ENCODE data around the gene CNTN4. TPM values are rescaled to one million over a fixed set of nuclear protein-coding genes. Genes with fewer than 3 reads are reported as not detected.

The CNTN4 gene
- total and polyA plus RNA-seq, 2 experiments from 2014 or later, result 0.91 to 4.0 TPM

GRCh38 chr3:2623436-2623835 lies 524.8 kb downstream of the CNTN4 start (continued):
- TF ChIP-seq, protein P1, sequence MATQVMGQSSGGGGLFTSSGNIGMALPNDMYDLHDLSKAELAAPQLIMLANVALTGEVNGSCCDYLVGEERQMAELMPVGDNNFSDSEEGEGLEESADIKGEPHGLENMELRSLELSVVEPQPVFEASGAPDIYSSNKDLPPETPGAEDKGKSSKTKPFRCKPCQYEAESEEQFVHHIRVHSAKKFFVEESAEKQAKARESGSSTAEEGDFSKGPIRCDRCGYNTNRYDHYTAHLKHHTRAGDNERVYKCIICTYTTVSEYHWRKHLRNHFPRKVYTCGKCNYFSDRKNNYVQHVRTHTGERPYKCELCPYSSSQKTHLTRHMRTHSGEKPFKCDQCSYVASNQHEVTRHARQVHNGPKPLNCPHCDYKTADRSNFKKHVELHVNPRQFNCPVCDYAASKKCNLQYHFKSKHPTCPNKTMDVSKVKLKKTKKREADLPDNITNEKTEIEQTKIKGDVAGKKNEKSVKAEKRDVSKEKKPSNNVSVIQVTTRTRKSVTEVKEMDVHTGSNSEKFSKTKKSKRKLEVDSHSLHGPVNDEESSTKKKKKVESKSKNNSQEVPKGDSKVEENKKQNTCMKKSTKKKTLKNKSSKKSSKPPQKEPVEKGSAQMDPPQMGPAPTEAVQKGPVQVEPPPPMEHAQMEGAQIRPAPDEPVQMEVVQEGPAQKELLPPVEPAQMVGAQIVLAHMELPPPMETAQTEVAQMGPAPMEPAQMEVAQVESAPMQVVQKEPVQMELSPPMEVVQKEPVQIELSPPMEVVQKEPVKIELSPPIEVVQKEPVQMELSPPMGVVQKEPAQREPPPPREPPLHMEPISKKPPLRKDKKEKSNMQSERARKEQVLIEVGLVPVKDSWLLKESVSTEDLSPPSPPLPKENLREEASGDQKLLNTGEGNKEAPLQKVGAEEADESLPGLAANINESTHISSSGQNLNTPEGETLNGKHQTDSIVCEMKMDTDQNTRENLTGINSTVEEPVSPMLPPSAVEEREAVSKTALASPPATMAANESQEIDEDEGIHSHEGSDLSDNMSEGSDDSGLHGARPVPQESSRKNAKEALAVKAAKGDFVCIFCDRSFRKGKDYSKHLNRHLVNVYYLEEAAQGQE (IDR thresholded peaks at IDR 0.05; ENCODE audit: unreplicated experiment), result no peak
- no peak for TF ChIP-seq EZH2 (IDR thresholded peaks at IDR 0.05; ENCODE audit: low read depth, unreplicated experiment)
- TF ChIP-seq, protein P2, sequence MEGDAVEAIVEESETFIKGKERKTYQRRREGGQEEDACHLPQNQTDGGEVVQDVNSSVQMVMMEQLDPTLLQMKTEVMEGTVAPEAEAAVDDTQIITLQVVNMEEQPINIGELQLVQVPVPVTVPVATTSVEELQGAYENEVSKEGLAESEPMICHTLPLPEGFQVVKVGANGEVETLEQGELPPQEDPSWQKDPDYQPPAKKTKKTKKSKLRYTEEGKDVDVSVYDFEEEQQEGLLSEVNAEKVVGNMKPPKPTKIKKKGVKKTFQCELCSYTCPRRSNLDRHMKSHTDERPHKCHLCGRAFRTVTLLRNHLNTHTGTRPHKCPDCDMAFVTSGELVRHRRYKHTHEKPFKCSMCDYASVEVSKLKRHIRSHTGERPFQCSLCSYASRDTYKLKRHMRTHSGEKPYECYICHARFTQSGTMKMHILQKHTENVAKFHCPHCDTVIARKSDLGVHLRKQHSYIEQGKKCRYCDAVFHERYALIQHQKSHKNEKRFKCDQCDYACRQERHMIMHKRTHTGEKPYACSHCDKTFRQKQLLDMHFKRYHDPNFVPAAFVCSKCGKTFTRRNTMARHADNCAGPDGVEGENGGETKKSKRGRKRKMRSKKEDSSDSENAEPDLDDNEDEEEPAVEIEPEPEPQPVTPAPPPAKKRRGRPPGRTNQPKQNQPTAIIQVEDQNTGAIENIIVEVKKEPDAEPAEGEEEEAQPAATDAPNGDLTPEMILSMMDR (conservative IDR thresholded peaks at IDR 0.05; ENCODE audit: low read depth in 2 of 2), result no peak
- no peak for TF ChIP-seq NANOG (IDR thresholded peaks at IDR 0.05; ENCODE audit: borderline replicate concordance)
- no peak for TF ChIP-seq JUNB (IDR thresholded peaks at IDR 0.05; ENCODE audit: unreplicated experiment)
- no peak for TF ChIP-seq STAT1 (IDR thresholded peaks at IDR 0.05; ENCODE audit: unreplicated experiment)
- TF ChIP-seq POLR2AphosphoS5 (IDR thresholded peaks at IDR 0.05; ENCODE audit: low read depth), result no peak
- TF ChIP-seq CREB1 (CRISPR knock-in tag; IDR thresholded peaks at IDR 0.05; ENCODE audit: low read depth), result no peak

DNA sequence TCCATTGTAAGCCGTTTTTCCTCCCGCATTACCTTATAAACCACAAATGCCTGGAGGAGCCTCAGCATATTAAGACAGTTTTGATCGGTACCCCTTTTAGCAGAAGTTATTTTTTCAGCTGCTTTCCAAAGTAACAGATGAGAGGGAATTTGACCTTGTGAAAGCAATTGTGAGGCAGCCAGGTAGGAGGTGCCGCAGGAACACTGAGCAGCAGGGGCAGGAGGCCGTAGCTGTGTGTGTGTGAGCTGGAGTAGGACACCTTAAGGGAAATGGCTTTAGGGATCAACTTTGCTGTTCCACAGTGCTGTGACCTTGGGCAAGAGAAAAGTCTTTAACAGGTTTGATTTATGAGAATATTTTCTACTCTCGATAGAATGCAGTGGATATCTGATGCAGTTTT lies 529.5 kb downstream of the CNTN4 start:
- H3K9me3 Mint-ChIP-seq, result peaks cover 93% of the 10 kb centered on the region
- H3K27ac Mint-ChIP-seq, result no peak overlapping the region
- Histone ChIP-seq H4K20me1 (replicated peaks; ENCODE audit: insufficient read depth) (no peaks in the 10 kb centered on the region), H3K36me3 (ENCODE audit: insufficient read depth) (no peaks in the 10 kb centered on the region), H3K79me2 (replicated peaks; ENCODE audit: insufficient read depth) (no peaks in the 10 kb centered on the region), H3K4me3 (no peak overlapping the region), H3K27ac (ENCODE audit: low read depth) (no peak overlapping the region), H3K9me2 (ENCODE audit: insufficient read depth) (no peaks in the 10 kb centered on the region), H3K4me1 (ENCODE audit: insufficient read depth) (no peaks in the 10 kb centered on the region), H2AFZ (no peak overlapping the region), H3K27me3 (ENCODE audit: insufficient read depth) (no peaks in the 10 kb centered on the region), H3F3A (replicated peaks; ENCODE audit: low read depth) (no peaks in the 10 kb centered on the region), H3K4me2 (no peak overlapping the region)
- TF ChIP-seq, protein P2 (conservative IDR thresholded peaks at IDR 0.05; ENCODE audit: low read depth in 2 of 2), result peak; percentile 8 to 49; a peak in 2 of 4 replicates
- TF ChIP-seq POLR2AphosphoS5 (IDR thresholded peaks at IDR 0.05; ENCODE audit: low read depth) (no peak), CREB1 (CRISPR knock-in tag; IDR thresholded peaks at IDR 0.05; ENCODE audit: low read depth) (no peak), STAT1 (IDR thresholded peaks at IDR 0.05; ENCODE audit: unreplicated experiment) (no peak)
- DNase-seq (ENCODE audit: low spot score), result peak; percentile 5
- no peaks in the 10 kb centered on the region for H3K4me1 Mint-ChIP-seq
- no peaks in the 10 kb centered on the region for H3K27me3 Mint-ChIP-seq (ENCODE audit: insufficient read depth, low read depth, poor library complexity)
- H3K4me3 Mint-ChIP-seq, result no peak overlapping the region
- ATAC-seq, result no peak
- H3K36me3 Mint-ChIP-seq (ENCODE audit: low read depth), result peaks cover 30% of the 10 kb centered on the region

Measured in GM23338 (cell line).